GM23338 (cell line): ENCODE measurements around the gene CTNNA2. TPM values are rescaled to one million over a fixed set of nuclear protein-coding genes. Genes with fewer than 3 reads are reported as not detected.

Experiments
- ATAC-seq: fragments of 200-7000 bp; cut with Tn5 transposase; 3 replicates; pipeline ENCODE4 v1.9.1; 2020
- DNase-seq: peaks from one replicate; pipeline ENCODE4 v3.0.0-alpha.2; 2015; ENCODE audit warnings: low spot score
- H2AFZ ChIP-seq: fragments of 200-600 bp; sonication (generic); 2 replicates; pipeline ENCODE4 v1.8.0; 2016; ENCODE audit warnings: antibody characterized with exemption, mild to moderate bottlenecking, moderate library complexity
- H3F3A ChIP-seq: fragments of 200-600 bp; sonication (generic); replicated peaks from 2 replicates; pipeline ENCODE4 v1.8.0; 2017; ENCODE audit warnings: antibody characterized with exemption, mixed run types, low read depth
- H3K27ac ChIP-seq: fragments of 200-600 bp; sonication (generic); 2 replicates; pipeline ENCODE4 v1.6.1; 2016; ENCODE audit warnings: low read depth
- H3K27me3 ChIP-seq: fragments of 200-600 bp; sonication (generic); 2 replicates; pipeline ENCODE4 v1.8.0; 2016; ENCODE audit warnings: mild to moderate bottlenecking, mixed run types, moderate library complexity; ENCODE audit not compliant: insufficient read depth
- H3K36me3 ChIP-seq: fragments of 200-600 bp; sonication (generic); 2 replicates; pipeline ENCODE4 v1.8.0; 2016; ENCODE audit warnings: mild to moderate bottlenecking; ENCODE audit not compliant: insufficient read depth
- H3K4me1 ChIP-seq: fragments of 200-600 bp; sonication (generic); 2 replicates; pipeline ENCODE4 v1.8.0; 2016; ENCODE audit warnings: mild to moderate bottlenecking, moderate library complexity; ENCODE audit not compliant: insufficient read depth
- H3K4me2 ChIP-seq: fragments of 200-600 bp; sonication (generic); 2 replicates; pipeline ENCODE4 v1.7.1; 2017; ENCODE audit warnings: mixed run types
- H3K4me3 ChIP-seq: fragments of 200-600 bp; sonication (generic); 2 replicates; pipeline ENCODE4 v1.6.1; 2016; ENCODE audit warnings: mixed run types
- H3K79me2 ChIP-seq: fragments of 200-600 bp; sonication (generic); replicated peaks from 2 replicates; pipeline ENCODE4 v1.8.0; 2017; ENCODE audit warnings: mild to moderate bottlenecking; ENCODE audit not compliant: insufficient read depth
- H3K9me2 ChIP-seq: fragments of 200-600 bp; sonication (generic); 2 replicates; pipeline ENCODE4 v1.8.0; 2017; ENCODE audit not compliant: insufficient read depth
- H4K20me1 ChIP-seq: fragments of 200-600 bp; sonication (generic); replicated peaks from 2 replicates; pipeline ENCODE4 v1.8.0; 2017; ENCODE audit warnings: mild to moderate bottlenecking; ENCODE audit not compliant: insufficient read depth
- H3K27ac Mint-ChIP-seq: 2 replicates; pipeline ENCODE4 v1.8.0; 2020; ENCODE audit warnings: inconsistent platforms, mild to moderate bottlenecking, moderate library complexity, mixed read lengths
- H3K27me3 Mint-ChIP-seq: 3 replicates; pipeline ENCODE4 v1.8.0; 2022; ENCODE audit warnings: low read depth, mild to moderate bottlenecking, moderate library complexity, mixed read lengths, inconsistent platforms; ENCODE audit not compliant: insufficient read depth, poor library complexity
- H3K36me3 Mint-ChIP-seq: 3 replicates; pipeline ENCODE4 v1.8.0; 2021; ENCODE audit warnings: low read depth, mild to moderate bottlenecking, inconsistent platforms, moderate library complexity, mixed read lengths
- H3K4me1 Mint-ChIP-seq: 3 replicates; pipeline ENCODE4 v1.8.0; 2020; ENCODE audit warnings: mild to moderate bottlenecking, inconsistent platforms, mixed read lengths
- H3K4me3 Mint-ChIP-seq: 3 replicates; pipeline ENCODE4 v1.8.0; 2021; ENCODE audit warnings: moderate library complexity, mild to moderate bottlenecking, inconsistent platforms, mixed read lengths
- H3K9me3 Mint-ChIP-seq: 3 replicates; pipeline ENCODE4 v1.8.0; 2020; ENCODE audit warnings: moderate library complexity, mild to moderate bottlenecking, inconsistent platforms, mixed read lengths
- CREB1 ChIP-seq: fragments of 250-450 bp; sonication (Bioruptor Pico); IDR thresholded peaks from 2 replicates; pipeline ENCODE4 v1.5.0; 2020; ENCODE audit warnings: low read depth, mild to moderate bottlenecking, moderate library complexity
- EZH2 ChIP-seq: fragments of 200-600 bp; sonication (generic); IDR thresholded peaks from one replicate; pipeline ENCODE4 v1.8.0; 2017; ENCODE audit warnings: antibody characterized with exemption, mild to moderate bottlenecking, low read depth; ENCODE audit not compliant: unreplicated experiment
- EZH2phosphoT487 ChIP-seq: fragments of 200-600 bp; sonication (generic); IDR thresholded peaks from one replicate; pipeline ENCODE4 v1.8.1; 2018; ENCODE audit warnings: antibody characterized with exemption; ENCODE audit not compliant: unreplicated experiment
- JUNB ChIP-seq: IDR thresholded peaks from one replicate; pipeline ENCODE4 v1.6.1; 2016; ENCODE audit warnings: antibody characterized with exemption; ENCODE audit not compliant: unreplicated experiment
- NANOG ChIP-seq: IDR thresholded peaks from 2 replicates; pipeline ENCODE4 v1.6.1; 2016; ENCODE audit warnings: antibody characterized with exemption, borderline replicate concordance
- POLR2AphosphoS5 ChIP-seq: IDR thresholded peaks from 2 replicates; pipeline ENCODE4 v1.6.1; 2016; ENCODE audit warnings: antibody characterized with exemption, low read depth
- STAT1 ChIP-seq: IDR thresholded peaks from one replicate; pipeline ENCODE4 v1.6.1; 2016; ENCODE audit warnings: antibody characterized with exemption; ENCODE audit not compliant: unreplicated experiment
- ZNF114 ChIP-seq: fragments of 250-450 bp; sonication (Bioruptor Pico); IDR thresholded peaks from 2 replicates; pipeline ENCODE4 v1.5.0; 2020; ENCODE audit warnings: mild to moderate bottlenecking, moderate library complexity
- ZNF331 ChIP-seq: fragments of 250-450 bp; sonication (Bioruptor Pico); IDR thresholded peaks from 2 replicates; pipeline ENCODE4 v1.5.0; 2020; ENCODE audit warnings: low read depth, mild to moderate bottlenecking, moderate library complexity
- polyA plus RNA-seq: library from polyadenylated mRNA; unstranded; fragments of >200 nt; fragmentation: Nextera tagmentation; extraction: Ambion mirVana; gene quantifications from 2 replicates; pipeline ENCODE4 v1.2.1, GENCODE V29; 2016
- total RNA-seq: library from RNA; depleted of rRNA; stranded (reverse); fragments of >200 nt; shearing (Covaris generic); gene quantifications from 2 replicates; pipeline ENCODE4 v1.2.3, GENCODE V29; 2014
- TF ChIP-seq, protein P1 (sequence below): IDR thresholded peaks from one replicate; pipeline ENCODE4 v1.6.1; 2018; ENCODE audit warnings: antibody characterized with exemption; ENCODE audit not compliant: unreplicated experiment
- TF ChIP-seq, protein P2 (sequence below): fragments of 250-450 bp; sonication (Bioruptor Pico); IDR thresholded peaks from 2 replicates; pipeline ENCODE4 v1.5.0; 2020; ENCODE audit warnings: mild to moderate bottlenecking, moderate library complexity
- TF ChIP-seq, protein P3 (sequence below): IDR thresholded peaks from 2 replicates; pipeline ENCODE4 v1.6.1; 2016; ENCODE audit warnings: antibody characterized with exemption

CTNNA2 gene
- total and polyA plus RNA-seq, 2 experiments from 2014 or later: 6.4 to 15.6 TPM

DNA sequence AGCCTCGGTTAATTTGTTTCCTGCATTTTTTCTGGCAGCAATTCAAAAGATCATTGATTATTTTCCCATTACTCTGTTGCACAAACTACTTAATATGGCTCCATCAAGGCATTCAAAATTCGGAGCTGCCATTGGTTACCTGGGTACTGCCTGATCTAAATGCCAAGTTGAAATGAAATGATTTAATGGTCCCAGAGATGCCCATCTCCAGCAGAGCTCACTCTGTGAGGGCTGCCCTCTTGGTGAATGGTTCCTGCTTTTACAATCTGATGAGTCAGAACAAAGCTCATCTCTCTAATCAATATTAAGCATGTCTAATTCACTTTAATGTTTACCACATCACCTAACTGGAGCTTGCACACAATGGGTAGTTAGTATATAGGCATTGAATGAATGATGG lies 126.1 kb downstream of the CTNNA2 start:
- Histone ChIP-seq H3K79me2 (no peaks in the 10 kb centered on the region), H3K27ac (no peak overlapping the region), H3K36me3 (no peaks in the 10 kb centered on the region), H3K4me2 (peak overlapping the region; percentile 6; the same call in 1 of the 2 replicates), H2AFZ (no peak overlapping the region), H3F3A (no peaks in the 10 kb centered on the region), H3K4me1 (peaks cover 19% of the 10 kb centered on the region), H4K20me1 (no peaks in the 10 kb centered on the region), H3K9me2 (no peaks in the 10 kb centered on the region), H3K4me3 (no peak overlapping the region), H3K27me3 (no peaks in the 10 kb centered on the region)
- TF ChIP-seq, protein P1, sequence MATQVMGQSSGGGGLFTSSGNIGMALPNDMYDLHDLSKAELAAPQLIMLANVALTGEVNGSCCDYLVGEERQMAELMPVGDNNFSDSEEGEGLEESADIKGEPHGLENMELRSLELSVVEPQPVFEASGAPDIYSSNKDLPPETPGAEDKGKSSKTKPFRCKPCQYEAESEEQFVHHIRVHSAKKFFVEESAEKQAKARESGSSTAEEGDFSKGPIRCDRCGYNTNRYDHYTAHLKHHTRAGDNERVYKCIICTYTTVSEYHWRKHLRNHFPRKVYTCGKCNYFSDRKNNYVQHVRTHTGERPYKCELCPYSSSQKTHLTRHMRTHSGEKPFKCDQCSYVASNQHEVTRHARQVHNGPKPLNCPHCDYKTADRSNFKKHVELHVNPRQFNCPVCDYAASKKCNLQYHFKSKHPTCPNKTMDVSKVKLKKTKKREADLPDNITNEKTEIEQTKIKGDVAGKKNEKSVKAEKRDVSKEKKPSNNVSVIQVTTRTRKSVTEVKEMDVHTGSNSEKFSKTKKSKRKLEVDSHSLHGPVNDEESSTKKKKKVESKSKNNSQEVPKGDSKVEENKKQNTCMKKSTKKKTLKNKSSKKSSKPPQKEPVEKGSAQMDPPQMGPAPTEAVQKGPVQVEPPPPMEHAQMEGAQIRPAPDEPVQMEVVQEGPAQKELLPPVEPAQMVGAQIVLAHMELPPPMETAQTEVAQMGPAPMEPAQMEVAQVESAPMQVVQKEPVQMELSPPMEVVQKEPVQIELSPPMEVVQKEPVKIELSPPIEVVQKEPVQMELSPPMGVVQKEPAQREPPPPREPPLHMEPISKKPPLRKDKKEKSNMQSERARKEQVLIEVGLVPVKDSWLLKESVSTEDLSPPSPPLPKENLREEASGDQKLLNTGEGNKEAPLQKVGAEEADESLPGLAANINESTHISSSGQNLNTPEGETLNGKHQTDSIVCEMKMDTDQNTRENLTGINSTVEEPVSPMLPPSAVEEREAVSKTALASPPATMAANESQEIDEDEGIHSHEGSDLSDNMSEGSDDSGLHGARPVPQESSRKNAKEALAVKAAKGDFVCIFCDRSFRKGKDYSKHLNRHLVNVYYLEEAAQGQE: no peak
- no peak for TF ChIP-seq EZH2
- no peak for TF ChIP-seq POLR2AphosphoS5
- TF ChIP-seq JUNB: no peak
- no peak for TF ChIP-seq STAT1
- no peak for TF ChIP-seq ZNF331 (CRISPR knock-in tag)
- TF ChIP-seq, protein P2, sequence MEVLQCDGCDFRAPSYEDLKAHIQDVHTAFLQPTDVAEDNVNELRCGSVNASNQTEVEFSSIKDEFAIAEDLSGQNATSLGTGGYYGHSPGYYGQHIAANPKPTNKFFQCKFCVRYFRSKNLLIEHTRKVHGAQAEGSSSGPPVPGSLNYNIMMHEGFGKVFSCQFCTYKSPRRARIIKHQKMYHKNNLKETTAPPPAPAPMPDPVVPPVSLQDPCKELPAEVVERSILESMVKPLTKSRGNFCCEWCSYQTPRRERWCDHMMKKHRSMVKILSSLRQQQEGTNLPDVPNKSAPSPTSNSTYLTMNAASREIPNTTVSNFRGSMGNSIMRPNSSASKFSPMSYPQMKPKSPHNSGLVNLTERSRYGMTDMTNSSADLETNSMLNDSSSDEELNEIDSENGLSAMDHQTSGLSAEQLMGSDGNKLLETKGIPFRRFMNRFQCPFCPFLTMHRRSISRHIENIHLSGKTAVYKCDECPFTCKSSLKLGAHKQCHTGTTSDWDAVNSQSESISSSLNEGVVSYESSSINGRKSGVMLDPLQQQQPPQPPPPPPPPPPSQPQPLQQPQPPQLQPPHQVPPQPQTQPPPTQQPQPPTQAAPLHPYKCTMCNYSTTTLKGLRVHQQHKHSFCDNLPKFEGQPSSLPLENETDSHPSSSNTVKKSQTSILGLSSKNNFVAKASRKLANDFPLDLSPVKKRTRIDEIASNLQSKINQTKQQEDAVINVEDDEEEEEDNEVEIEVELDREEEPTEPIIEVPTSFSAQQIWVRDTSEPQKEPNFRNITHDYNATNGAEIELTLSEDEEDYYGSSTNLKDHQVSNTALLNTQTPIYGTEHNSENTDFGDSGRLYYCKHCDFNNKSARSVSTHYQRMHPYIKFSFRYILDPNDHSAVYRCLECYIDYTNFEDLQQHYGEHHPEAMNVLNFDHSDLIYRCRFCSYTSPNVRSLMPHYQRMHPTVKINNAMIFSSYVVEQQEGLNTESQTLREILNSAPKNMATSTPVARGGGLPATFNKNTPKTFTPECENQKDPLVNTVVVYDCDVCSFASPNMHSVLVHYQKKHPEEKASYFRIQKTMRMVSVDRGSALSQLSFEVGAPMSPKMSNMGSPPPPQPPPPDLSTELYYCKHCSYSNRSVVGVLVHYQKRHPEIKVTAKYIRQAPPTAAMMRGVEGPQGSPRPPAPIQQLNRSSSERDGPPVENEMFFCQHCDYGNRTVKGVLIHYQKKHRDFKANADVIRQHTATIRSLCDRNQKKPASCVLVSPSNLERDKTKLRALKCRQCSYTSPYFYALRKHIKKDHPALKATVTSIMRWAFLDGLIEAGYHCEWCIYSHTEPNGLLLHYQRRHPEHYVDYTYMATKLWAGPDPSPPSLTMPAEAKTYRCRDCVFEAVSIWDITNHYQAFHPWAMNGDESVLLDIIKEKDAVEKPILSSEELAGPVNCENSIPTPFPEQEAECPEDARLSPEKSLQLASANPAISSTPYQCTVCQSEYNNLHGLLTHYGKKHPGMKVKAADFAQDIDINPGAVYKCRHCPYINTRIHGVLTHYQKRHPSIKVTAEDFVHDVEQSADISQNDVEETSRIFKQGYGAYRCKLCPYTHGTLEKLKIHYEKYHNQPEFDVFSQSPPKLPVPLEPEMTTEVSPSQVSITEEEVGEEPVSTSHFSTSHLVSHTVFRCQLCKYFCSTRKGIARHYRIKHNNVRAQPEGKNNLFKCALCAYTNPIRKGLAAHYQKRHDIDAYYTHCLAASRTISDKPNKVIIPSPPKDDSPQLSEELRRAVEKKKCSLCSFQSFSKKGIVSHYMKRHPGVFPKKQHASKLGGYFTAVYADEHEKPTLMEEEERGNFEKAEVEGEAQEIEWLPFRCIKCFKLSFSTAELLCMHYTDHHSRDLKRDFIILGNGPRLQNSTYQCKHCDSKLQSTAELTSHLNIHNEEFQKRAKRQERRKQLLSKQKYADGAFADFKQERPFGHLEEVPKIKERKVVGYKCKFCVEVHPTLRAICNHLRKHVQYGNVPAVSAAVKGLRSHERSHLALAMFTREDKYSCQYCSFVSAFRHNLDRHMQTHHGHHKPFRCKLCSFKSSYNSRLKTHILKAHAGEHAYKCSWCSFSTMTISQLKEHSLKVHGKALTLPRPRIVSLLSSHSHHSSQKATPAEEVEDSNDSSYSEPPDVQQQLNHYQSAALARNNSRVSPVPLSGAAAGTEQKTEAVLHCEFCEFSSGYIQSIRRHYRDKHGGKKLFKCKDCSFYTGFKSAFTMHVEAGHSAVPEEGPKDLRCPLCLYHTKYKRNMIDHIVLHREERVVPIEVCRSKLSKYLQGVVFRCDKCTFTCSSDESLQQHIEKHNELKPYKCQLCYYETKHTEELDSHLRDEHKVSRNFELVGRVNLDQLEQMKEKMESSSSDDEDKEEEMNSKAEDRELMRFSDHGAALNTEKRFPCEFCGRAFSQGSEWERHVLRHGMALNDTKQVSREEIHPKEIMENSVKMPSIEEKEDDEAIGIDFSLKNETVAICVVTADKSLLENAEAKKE: no peak
- TF ChIP-seq, protein P3, sequence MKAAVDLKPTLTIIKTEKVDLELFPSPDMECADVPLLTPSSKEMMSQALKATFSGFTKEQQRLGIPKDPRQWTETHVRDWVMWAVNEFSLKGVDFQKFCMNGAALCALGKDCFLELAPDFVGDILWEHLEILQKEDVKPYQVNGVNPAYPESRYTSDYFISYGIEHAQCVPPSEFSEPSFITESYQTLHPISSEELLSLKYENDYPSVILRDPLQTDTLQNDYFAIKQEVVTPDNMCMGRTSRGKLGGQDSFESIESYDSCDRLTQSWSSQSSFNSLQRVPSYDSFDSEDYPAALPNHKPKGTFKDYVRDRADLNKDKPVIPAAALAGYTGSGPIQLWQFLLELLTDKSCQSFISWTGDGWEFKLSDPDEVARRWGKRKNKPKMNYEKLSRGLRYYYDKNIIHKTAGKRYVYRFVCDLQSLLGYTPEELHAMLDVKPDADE: no peak
- no peak for TF ChIP-seq EZH2phosphoT487
- no peak for TF ChIP-seq NANOG
- TF ChIP-seq CREB1: no peak
- no peak for TF ChIP-seq ZNF114 (CRISPR knock-in tag)
- no peak for ATAC-seq
- Mint-ChIP-seq H3K4me3 (no peak overlapping the region; the same call in 1 of the 3 replicates), H3K9me3 (no peaks in the 10 kb centered on the region; the same call in 1 of the 3 replicates), H3K4me1 (peaks cover 19% of the 10 kb centered on the region), H3K27me3 (peaks cover 1% of the 10 kb centered on the region), H3K27ac (0 out of 2 replicates have a peak overlapping the region, but pooled peaks have one; percentile 49), H3K36me3 (peaks cover 4% of the 10 kb centered on the region; the same call in 1 of the 3 replicates)
- DNase-seq: no peak
